Pancreas (tissue), 10 donors: ENCODE results near the gene RAI1. TPM values are rescaled to one million over a fixed set of nuclear protein-coding genes. Genes with fewer than 3 reads are reported as not detected.

Source experiments
- ATAC-seq, 4 donors: fragments of 200-7000 bp; cut with Tn5 transposase; one replicate each; pipeline versions ENCODE4 v1.8.0 to v1.9.1; 2020; ENCODE audit warnings: mild to moderate bottlenecking in 4 of 4, moderate library complexity in 4 of 4
- DNase-seq, 6 donors: peaks; one replicate each; pipeline ENCODE4 v3.0.0-alpha.2; 2020
- FAIRE-seq: peaks from 2 replicates; lab custom pipeline; 2012; peaks lifted over from hg19 to GRCh38; lab: Jason Lieb, UNC
- H3K27ac ChIP-seq, 4 donors: fragments of 200-600 bp; sonication (generic); 1 replicate in 3 of 4; 2 replicates in 1 of 4; pipeline versions ENCODE4 v1.5.0 to v1.8.0; 2020
- H3K27me3 ChIP-seq, 4 donors: fragments of 200-600 bp; one replicate each; pipeline ENCODE4 v1.8.0; 2021
- H3K36me3 ChIP-seq, 3 donors: fragments of 200-600 bp; sonication (generic) in 1 of 3; one replicate each; pipeline versions ENCODE4 v1.5.0 to v1.8.0; 2020 to 2021
- H3K4me1 ChIP-seq, 3 donors: fragments of 200-600 bp; one replicate each; pipeline ENCODE4 v1.8.0; 2021
- H3K4me3 ChIP-seq, 4 donors: fragments of 200-600 bp; sonication (generic) in 2 of 4; one replicate each; pipeline versions ENCODE4 v1.5.0 to v1.8.0; 2020 to 2021
- H3K9me3 ChIP-seq, 4 donors: fragments of 200-600 bp; one replicate each; pipeline ENCODE4 v1.8.0; 2021
- CTCF ChIP-seq, 4 donors: fragments of 200-600 bp; sonication (generic) in 3 of 4; IDR thresholded peaks; one replicate each; pipeline versions ENCODE4 v1.5.0 to v1.8.0; 2021; ENCODE audit warnings: antibody characterized with exemption in 4 of 4
- WGBS, 2 donors: extraction: QIAGEN DNeasy Blood & Tissue Kit; methylation state at CpG; one replicate each; pipeline ENCODE4 v1.1.7; 2013; 5-methylcytosine and 5-hydroxymethylcytosine counted together
- intact Hi-C, 3 donors: fragments of 100-400 bp; cut with DNase I; formaldehyde crosslinking; loops; one replicate each; pipeline versions ENCODE4 v1.11.1 to v1.14.2; 2022
- polyA plus RNA-seq, 2 donors: library from polyadenylated mRNA; stranded (reverse); fragments of 200-250 nt; gene quantifications; one replicate each; pipeline ENCODE4 v1.2.3, GENCODE V29; 2013
- total RNA-seq, 6 donors: library from RNA; stranded (reverse); fragmentation: NEBNext Ultra II Directional in 4 of 6; extraction: Animal tissue kit (Norgen Biotek cat#: 25700) in 4 of 6; gene quantifications; one replicate each; pipeline versions ENCODE4 v1.2.1 to v1.2.4, GENCODE V29; 2021 to 2023
- donor health status: healthy with polysubstance abuse.
- donor health status: DM: no; HTN: no; CAD: no; lungs with moderate emphysema.
- donor health status: DM: no; HTN: no; CAD: no.
- donor health status: control.
- donor health status: control.
- donor health status: Bipolar disorder and iron deficiency.
- donor health status: DM: yes; HTN: yes; CAD: no.
- donor health status: DM: no; HTN: no; CAD: no.
- donor health status: DM: no; HTN: no; CAD: no.
- donor health status: DM: yes; HTN: yes; CAD: no.

The RAI1 gene
- total and polyA plus RNA-seq, 8 donors = 12.1 to 23.9 (median 16.7) TPM

DNA sequence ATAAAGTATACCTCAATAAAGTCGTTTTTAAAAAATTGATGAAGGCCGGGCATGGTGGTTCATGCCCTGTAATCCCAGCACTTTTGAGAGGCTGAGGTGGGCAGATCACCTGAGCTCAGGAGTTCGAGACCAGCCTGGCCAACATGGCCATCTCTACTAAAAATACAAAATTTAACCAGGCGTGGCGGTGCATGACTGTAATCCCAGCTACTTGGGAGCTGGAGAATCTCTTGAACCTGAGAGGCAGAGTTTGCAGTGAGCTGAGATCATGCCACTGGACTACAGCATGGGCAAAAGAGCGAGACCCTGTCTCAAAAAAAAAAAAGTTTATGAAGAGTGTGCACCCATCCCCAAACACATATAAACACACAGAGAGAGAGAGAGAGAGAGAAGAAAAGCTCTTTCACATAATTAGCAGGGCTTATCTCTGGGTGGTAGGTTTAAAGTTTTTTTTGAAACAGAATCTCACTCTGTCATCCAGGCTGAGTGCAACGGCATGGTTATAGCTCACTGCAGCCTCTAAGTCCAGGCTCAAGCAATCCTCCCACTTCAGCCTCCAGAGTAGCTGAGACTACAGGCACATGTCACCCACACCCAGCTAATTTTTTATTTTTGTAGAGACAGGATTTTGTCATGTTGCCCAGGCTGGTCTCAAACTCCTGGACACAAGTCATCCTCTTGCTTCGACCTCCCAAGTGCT is 152.6 kb downstream of the RAI1 start:
- TF ChIP-seq CTCF (IDR thresholded peaks at IDR 0.05) = no peak
- intact Hi-C loops = no loop called here
- peaks cover 22 to 41% (median 26%) of the 10 kb centered on the region in 3 donors for H3K4me1 ChIP-seq
- WGBS, 2 donors = 74 to 77% methylated on average over 8 of the region's 8 CpGs
- ATAC-seq (no peak), FAIRE-seq (no peak), DNase-seq (no peak)
- no peaks in the 10 kb centered on the region for H3K36me3 ChIP-seq
- no peak overlapping the region for H3K27ac ChIP-seq
- H3K4me3 ChIP-seq = no peak overlapping the region
- no peaks in the 10 kb centered on the region for H3K9me3 ChIP-seq
- no peaks in the 10 kb centered on the region for H3K27me3 ChIP-seq

DNA sequence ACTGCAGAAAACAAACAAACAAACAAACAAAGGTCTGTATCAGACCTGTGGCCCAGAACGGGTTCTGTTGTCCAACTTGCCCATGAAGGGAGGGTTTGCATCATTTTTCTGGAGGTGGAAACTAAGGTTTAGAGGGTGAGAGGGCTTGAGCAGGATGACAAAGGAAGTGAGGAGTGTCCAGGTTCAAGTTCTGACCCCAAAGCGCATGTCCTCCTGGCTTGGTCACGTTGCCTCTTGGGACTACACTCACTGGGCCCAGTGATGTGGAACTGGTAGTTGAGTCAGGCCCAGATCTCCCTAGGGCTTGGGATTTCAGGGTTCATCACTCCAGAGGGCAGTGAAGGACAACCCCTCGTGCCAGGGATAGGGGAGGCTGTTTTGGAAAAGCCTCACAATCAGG is 153.7 kb downstream of the RAI1 start:
- Histone ChIP-seq H3K4me1 (peaks cover 22 to 50% (median 36%) of the 10 kb centered on the region in 3 donors), H3K4me3 (peak overlapping the region in 1 of 4 donors; percentile 90), H3K9me3 (no peaks in the 10 kb centered on the region), H3K27ac (no peak overlapping the region), H3K36me3 (no peaks in the 10 kb centered on the region), H3K27me3 (no peaks in the 10 kb centered on the region)
- WGBS, 2 donors = 69 to 71% methylated on average over 4 of the region's 4 CpGs
- no peak for FAIRE-seq
- intact Hi-C loops = no loop called here
- no peak for TF ChIP-seq CTCF (IDR thresholded peaks at IDR 0.05)
- DNase-seq = no peak
- ATAC-seq = no peak

GRCh38 chr17:17835415-17836249 is 154.4 kb downstream of the RAI1 start:
- ATAC-seq (no peak), FAIRE-seq (no peak), DNase-seq (peak in 2 of 6 donors; percentile 50 to 55)
- peak overlapping the region; percentile 98 to 100 (median 99) for H3K27ac ChIP-seq
- H3K4me3 ChIP-seq = peak overlapping the region in 2 of 4 donors; percentile 72 to 90
- peaks cover 25 to 49% (median 39%) of the 10 kb centered on the region in 3 donors for H3K4me1 ChIP-seq
- no peaks in the 10 kb centered on the region for H3K9me3 ChIP-seq
- H3K27me3 ChIP-seq = no peaks in the 10 kb centered on the region
- H3K36me3 ChIP-seq = no peaks in the 10 kb centered on the region
- intact Hi-C loops = no loop called here
- TF ChIP-seq CTCF (IDR thresholded peaks at IDR 0.05) = no peak
- 19 to 24% methylated on average over 25 of the region's 25 CpGs for WGBS, 2 donors

DNA sequence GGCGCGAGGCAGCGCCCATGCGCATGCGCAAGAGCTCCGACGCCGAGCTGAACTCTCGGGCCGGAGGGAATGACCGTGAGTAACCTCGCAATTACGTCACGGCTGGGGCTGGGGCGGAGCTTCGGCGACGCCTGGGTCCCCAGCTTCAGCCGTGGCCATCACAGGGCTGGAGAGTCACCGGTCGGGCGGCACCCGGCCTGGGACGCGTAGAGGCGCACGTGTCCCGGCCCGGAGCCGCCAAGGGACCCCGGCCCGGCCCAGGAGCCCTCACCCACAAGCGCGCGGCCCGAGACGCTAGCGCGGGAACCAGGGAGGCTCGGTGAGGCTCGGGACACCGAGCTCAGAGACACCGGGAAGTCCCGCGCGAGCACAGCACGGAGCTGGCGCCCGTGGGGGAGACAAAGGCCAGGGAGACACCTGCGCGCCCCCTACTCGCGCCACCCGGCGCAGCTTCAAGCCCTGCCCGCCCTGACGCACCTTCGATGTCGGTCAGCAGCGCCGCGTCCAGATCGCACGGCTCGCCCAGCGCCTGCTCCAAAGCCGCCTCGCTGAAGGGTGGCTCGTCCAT is 155.1 kb downstream of the RAI1 start:
- H3K4me3 ChIP-seq = peak overlapping the region; percentile 45 to 90 (median 72)
- H3K36me3 ChIP-seq = no peaks in the 10 kb centered on the region
- FAIRE-seq (no peak), ATAC-seq (peak; percentile 77 to 83 (median 82)), DNase-seq (peak; percentile 97 to 100 (median 99))
- peak overlapping the region; percentile 98 to 100 (median 99) for H3K27ac ChIP-seq
- no peaks in the 10 kb centered on the region for H3K27me3 ChIP-seq
- no peaks in the 10 kb centered on the region for H3K9me3 ChIP-seq
- 0% methylated on average over 46 to 69 of the region's 69 CpGs for WGBS, 2 donors
- TF ChIP-seq CTCF (IDR thresholded peaks at IDR 0.05) = no peak
- peaks cover 31 to 54% (median 46%) of the 10 kb centered on the region in 3 donors for H3K4me1 ChIP-seq
- intact Hi-C loops = no loop called here
